GM12872 (cell line): ENCODE data around the gene VSTM2B.

Source experiments
- CTCF ChIP-seq: IDR thresholded peaks from 3 replicates; pipeline ENCODE4 v1.5.1; 2011; ENCODE audit warnings: low read depth, mild to moderate bottlenecking, low read length, moderate library complexity; ENCODE audit not compliant: insufficient read depth

VSTM2B gene

GRCh38 chr19:29511768-29512167 is 14.0 kb upstream of the VSTM2B start:
- no peak for TF ChIP-seq CTCF

- TF ChIP-seq CTCF = no peak
Measured at GRCh38 chr19:29512748-29513147, 13.0 kb upstream of the VSTM2B start.

- no peak for TF ChIP-seq CTCF
Measured at GRCh38 chr19:29514525-29515232, 11.1 kb upstream of the VSTM2B start.

DNA sequence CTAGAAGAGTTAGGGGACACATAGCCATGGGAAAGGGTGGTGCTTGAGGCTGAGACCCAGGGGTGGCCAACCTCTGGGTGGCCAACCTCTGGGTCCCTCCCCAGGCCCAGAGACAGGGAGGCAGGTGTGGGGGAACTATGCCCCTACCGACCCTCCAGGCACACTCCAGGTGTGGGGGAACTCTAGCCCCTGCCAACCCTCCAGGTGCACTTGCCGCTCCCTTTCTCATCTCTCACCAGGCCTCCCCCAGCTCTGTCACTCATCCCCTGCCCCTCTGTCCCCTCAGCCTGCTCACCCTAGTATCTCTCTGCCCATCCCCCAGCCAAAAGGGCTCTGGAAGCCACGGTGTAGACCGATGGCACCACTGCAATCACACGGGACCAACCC is 10.6 kb upstream of the VSTM2B start:
- no peak for TF ChIP-seq CTCF

GRCh38 chr19:29515706-29516357 is 10.0 kb upstream of the VSTM2B start:
- no peak for TF ChIP-seq CTCF

DNA sequence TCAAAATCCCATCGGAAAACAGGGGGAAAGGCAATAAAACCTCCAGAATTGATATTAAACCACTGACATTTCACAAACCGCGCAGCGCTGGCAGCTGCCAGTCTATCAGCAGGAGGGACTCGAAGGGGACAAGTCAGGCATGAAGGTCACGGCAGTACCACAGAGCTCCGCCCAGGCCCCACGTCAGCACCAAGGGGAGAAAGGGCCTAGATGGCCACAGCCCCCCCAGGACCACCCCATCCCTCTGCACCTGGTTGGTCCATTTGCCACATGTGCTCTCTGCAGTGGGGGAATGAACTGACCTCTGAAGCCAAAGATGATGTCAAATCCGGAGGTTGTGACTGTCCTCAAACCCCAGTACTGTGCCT is 9.5 kb upstream of the VSTM2B start:
- TF ChIP-seq CTCF = no peak

DNA sequence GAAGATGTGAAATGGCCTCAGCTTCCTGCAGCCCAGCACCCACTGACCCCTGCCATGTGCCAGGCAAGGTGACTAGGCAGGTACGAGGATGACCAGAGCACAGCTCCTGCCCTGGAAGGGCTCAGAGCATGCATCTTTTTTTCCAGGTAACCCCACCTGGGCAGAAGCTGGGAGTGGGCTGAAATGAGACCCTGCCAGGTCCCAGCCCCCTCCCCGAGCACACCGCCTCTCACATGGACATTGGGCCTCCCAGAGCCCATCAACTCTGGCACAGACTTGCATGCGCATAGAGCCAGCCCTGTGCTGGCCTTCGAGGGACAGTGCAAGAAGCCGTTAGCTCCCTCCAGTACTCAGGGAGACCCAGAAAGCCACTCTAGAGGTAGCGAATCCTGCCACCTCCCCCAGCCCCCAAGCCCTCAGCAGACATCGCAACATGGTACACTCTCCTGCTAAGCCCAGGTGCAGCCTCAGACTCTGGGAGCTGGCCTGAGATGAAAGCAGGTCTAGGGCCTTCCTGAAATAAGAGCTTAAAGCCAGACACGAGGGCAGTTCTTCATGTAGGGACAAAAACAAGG is 8.9 kb upstream of the VSTM2B start:
- no peak for TF ChIP-seq CTCF
